ENCODE data around the gene VPS9D1.

The VPS9D1 gene

GRCh38 chr16:89732142-89732917 lies 11.6 kb upstream of the VPS9D1 start:
- DNase-seq: no peak

- DNase-seq: no peak
These were observed 10.0 kb upstream of the VPS9D1 start for GRCh38 chr16:89730610-89731234.

GRCh38 chr16:89729863-89730593 lies 9.3 kb upstream of the VPS9D1 start:
- no peak for DNase-seq

- no peak for DNase-seq
These were observed 8.6 kb upstream of the VPS9D1 start for GRCh38 chr16:89729293-89729692.

- no peak for DNase-seq
These were observed 6.9 kb upstream of the VPS9D1 start for GRCh38 chr16:89727406-89728120.

GRCh38 chr16:89723279-89724250 lies 2.9 kb upstream of the VPS9D1 start:
- DNase-seq: peak; percentile 25

GRCh38 chr16:89722392-89723278 lies 1.9 kb upstream of the VPS9D1 start:
- DNase-seq: peak; percentile 28

GRCh38 chr16:89721546-89722391 lies 1.1 kb upstream of the VPS9D1 start:
- peak; percentile 81 for DNase-seq

GRCh38 chr16:89720551-89720812 lies 216 bp downstream of the VPS9D1 start:
- DNase-seq: no peak

- no peak for DNase-seq
These were observed 2.8 kb downstream of the VPS9D1 start for GRCh38 chr16:89717688-89718505.

GRCh38 chr16:89716916-89717687 lies 3.6 kb downstream of the VPS9D1 start:
- no peak for DNase-seq

GRCh38 chr16:89716493-89716892 lies 4.2 kb downstream of the VPS9D1 start:
- no peak for DNase-seq

GRCh38 chr16:89712274-89712781 lies 8.4 kb downstream of the VPS9D1 start:
- DNase-seq: no peak

GRCh38 chr16:89711601-89712273 lies 9.0 kb downstream of the VPS9D1 start:
- DNase-seq: peak; percentile 58

- DNase-seq: no peak
These were observed 9.8 kb downstream of the VPS9D1 start for GRCh38 chr16:89710709-89711564.

GRCh38 chr16:89709716-89710432 lies 10.8 kb downstream of the VPS9D1 start:
- no peak for DNase-seq
